Activated naive CD8-positive, alpha-beta T cell treated with anti-CD3 and anti-CD28 coated beads, Interleukin-2, amount 10 ng/mL, durations not matched to agents 7 days and 5 days (primary cell): ENCODE data around the gene TPM2. TPM values are rescaled to one million over a fixed set of nuclear protein-coding genes. Genes with fewer than 3 reads are reported as not detected.
"Not testable (repeated sequence)": the region's sequence is repeated elsewhere in the genome, so short reads cannot be mapped to it uniquely, and the experiment has no call there.

Source experiments
- ATAC-seq: fragments of 150-1000 bp; cut with Tn5 transposase; one replicate; pipeline ENCODE4 v1.10.0; 2021; ENCODE audit warnings: low read depth, moderate library complexity
- POLR2A ChIA-PET: fragments of 350-600 bp; sonication (Branson Sonifier 250); formaldehyde crosslinking; loops from one replicate; lab custom pipeline; 2021; ENCODE audit warnings: antibody characterized with exemption; lab: Charles Lee
- DNase-seq: peaks from one replicate; pipeline ENCODE4 v3.0.0; 2021
- H3K27ac Mint-ChIP-seq: one replicate; pipeline ENCODE4 v1.8.0; 2022; ENCODE audit warnings: mild to moderate bottlenecking, mixed read lengths
- H3K27me3 Mint-ChIP-seq: one replicate; pipeline ENCODE4 v1.8.0; 2022; ENCODE audit warnings: mild to moderate bottlenecking, moderate library complexity, mixed read lengths
- H3K36me3 Mint-ChIP-seq: one replicate; pipeline ENCODE4 v1.8.0; 2021; ENCODE audit warnings: mild to moderate bottlenecking, mixed read lengths
- H3K4me1 Mint-ChIP-seq: one replicate; pipeline ENCODE4 v1.8.0; 2021; ENCODE audit warnings: mixed read lengths
- H3K4me3 Mint-ChIP-seq: one replicate; pipeline ENCODE4 v1.8.0; 2022; ENCODE audit warnings: mild to moderate bottlenecking, moderate library complexity, mixed read lengths
- H3K9me3 Mint-ChIP-seq: one replicate; pipeline ENCODE4 v1.8.0; 2021; ENCODE audit warnings: mixed read lengths
- total RNA-seq, 2 experiments: library from RNA; stranded (reverse); gene quantifications; one replicate each; pipeline ENCODE4 v1.2.3, GENCODE V29; 2021

The TPM2 gene
- total RNA-seq, 2 experiments from 2014 or later, result 35.7 to 36.9 TPM

- peaks cover 33% of the 10 kb centered on the region for H3K4me1 Mint-ChIP-seq
- POLR2A ChIA-PET, result interaction anchor here (0.9 to 9.1 kb wide), 9 partner anchors 10 to 164 kb away, joined by 3 to 214 read pairs (median 12); partner anchors contain the start of genes ARHGEF39, CCDC107, CD72 and CREB3
- DNase-seq, result peak; percentile 66
- peak within 1 kb of the TSS; percentile 90 for H3K27ac Mint-ChIP-seq
- no peaks in the 10 kb centered on the region for H3K9me3 Mint-ChIP-seq
- peaks cover 15% of the 10 kb centered on the region for H3K36me3 Mint-ChIP-seq
- no peak for ATAC-seq
- H3K4me3 Mint-ChIP-seq, result peak within 1 kb of the TSS; percentile 87
- H3K27me3 Mint-ChIP-seq, result no peaks in the 10 kb centered on the region
Observed at GRCh38 chr9:35650341-35651158, 39.2 kb downstream of the TPM2 start, which contains the start of gene SIT1. Gene SIT1, minus strand, starts transcription at chr9:35650931. Its CDS starts 78 bp downstream, at chr9:35650853.

DNA sequence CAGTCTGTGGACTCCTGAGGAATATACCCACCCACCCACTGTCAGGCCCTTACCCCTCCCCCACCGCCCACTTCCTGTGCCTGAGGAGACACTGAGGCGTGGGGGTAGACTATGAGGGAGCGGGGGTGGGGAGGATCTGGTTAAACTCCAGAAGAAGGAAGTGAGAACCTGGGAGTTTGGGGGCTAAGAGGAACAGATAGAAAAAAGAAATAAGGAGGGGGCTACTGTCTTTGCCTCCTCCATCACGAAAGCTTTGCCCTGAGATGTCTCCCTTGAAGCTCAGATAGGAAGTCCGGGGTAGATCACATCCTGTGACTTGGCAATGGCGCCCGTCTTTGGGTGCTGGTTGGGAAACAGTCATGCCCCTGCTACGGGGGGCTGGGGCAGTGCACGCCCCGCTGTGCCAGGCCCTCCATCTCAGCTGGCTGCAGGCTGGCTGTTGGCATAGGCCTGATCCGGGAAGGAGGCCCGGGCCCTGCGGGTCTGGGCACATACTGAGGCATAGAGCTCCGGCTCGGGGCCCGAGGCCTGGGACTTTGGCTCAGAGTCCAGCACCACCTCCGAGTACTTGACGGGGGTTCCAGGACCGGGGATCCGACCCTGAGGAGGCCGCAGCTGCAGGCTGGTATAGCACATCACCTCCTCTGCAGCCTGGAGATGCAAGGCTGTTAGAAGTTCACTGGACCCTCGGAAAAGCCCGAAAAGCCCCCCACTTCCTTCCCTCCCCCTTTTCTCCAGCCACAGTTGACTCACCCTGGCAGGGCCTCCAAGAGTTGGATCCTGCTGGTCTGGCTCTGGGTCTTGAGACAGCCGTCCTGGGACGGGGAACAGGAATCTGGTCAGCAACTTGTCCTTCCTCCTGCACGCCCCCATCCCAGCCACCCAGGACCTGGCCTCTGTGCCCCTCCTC lies 40.0 kb downstream of the TPM2 start:
- ATAC-seq, result no peak

GRCh38 chr9:35646533-35647265 lies 43.0 kb downstream of the TPM2 start:
- peaks cover 42% of the 10 kb centered on the region for H3K4me1 Mint-ChIP-seq
- POLR2A ChIA-PET, result interaction anchor here (0.7 to 9.1 kb wide), 24 partner anchors 7 to 567 kb away, joined by 3 to 214 read pairs (median 6); partner anchors contain the start of genes ARHGEF39, CCDC107, CD72 and CREB3
- H3K9me3 Mint-ChIP-seq, result no peaks in the 10 kb centered on the region
- DNase-seq (peak; percentile 98), ATAC-seq (peak; percentile 83)
- H3K36me3 Mint-ChIP-seq, result peaks cover 28% of the 10 kb centered on the region
- peak overlapping the region; percentile 90 for H3K27ac Mint-ChIP-seq
- H3K4me3 Mint-ChIP-seq, result peak overlapping the region; percentile 87
- no peaks in the 10 kb centered on the region for H3K27me3 Mint-ChIP-seq

More for the DNA sequence above, 40.0 kb downstream of the TPM2 start:
- Mint-ChIP-seq H3K27ac (peak overlapping the region; percentile 90), H3K4me1 (peaks cover 37% of the 10 kb centered on the region), H3K36me3 (peaks cover 15% of the 10 kb centered on the region), H3K9me3 (no peaks in the 10 kb centered on the region), H3K4me3 (peak overlapping the region; percentile 87), H3K27me3 (no peaks in the 10 kb centered on the region)
- POLR2A ChIA-PET, result interaction anchor here (0.6 to 9.1 kb wide), 13 partner anchors 10 to 478 kb away, joined by 3 to 214 read pairs (median 6); partner anchors contain the start of genes ARHGEF39, CCDC107, CD72 and CREB3
- DNase-seq, result peak; percentile 67

- Mint-ChIP-seq H3K27ac (peak overlapping the region; percentile 90), H3K27me3 (no peaks in the 10 kb centered on the region)
Observed at GRCh38 chr9:35646153-35646532, 43.6 kb downstream of the TPM2 start.

DNA sequence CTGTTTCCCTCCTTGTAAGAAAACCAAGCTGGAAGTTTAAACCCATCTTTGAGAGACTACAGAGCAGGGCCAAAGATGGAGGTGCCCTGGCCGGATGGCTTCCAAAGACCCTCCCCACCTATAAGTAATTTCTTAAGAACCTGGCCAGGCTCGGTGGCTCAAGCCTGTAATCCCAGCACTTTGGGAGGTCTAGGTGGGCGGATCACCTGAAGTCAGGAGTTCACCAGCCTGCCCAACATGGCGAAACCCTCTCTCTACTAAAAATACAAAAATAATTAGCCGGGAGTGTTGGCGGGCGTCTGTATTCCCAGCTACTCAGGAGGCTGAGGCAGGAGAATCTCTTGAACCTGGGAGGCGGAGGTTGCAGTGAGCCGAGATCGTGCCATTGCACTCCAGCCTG lies 44.0 kb downstream of the TPM2 start:
- Mint-ChIP-seq H3K36me3 (peaks cover 37% of the 10 kb centered on the region), H3K4me3 (peak overlapping the region; percentile 87), H3K27ac (peak overlapping the region; percentile 90), H3K4me1 (peaks cover 44% of the 10 kb centered on the region)
- ATAC-seq, DNase-seq, H3K27me3 Mint-ChIP-seq, H3K9me3 Mint-ChIP-seq: not testable (repeated sequence)
- POLR2A ChIA-PET, result interaction anchor here (0.7 to 9.1 kb wide), 12 partner anchors 15 to 168 kb away, joined by 3 to 214 read pairs (median 8); partner anchors contain the start of genes ARHGEF39, CCDC107, CD72 and CREB3

More at GRCh38 chr9:35646153-35646532, 43.6 kb downstream of the TPM2 start:
- ATAC-seq (no peak), DNase-seq (no peak)
- Mint-ChIP-seq H3K36me3 (peaks cover 33% of the 10 kb centered on the region), H3K4me3 (peak overlapping the region; percentile 87), H3K9me3 (no peaks in the 10 kb centered on the region), H3K4me1 (peaks cover 43% of the 10 kb centered on the region)
- POLR2A ChIA-PET, result interaction anchor here (0.7 to 9.1 kb wide), 13 partner anchors 10 to 567 kb away, joined by 3 to 214 read pairs (median 6); partner anchors contain the start of genes ARHGEF39, CCDC107, CD72 and CREB3

- H3K4me3 Mint-ChIP-seq, result no peak overlapping the region
- POLR2A ChIA-PET, result interaction anchor here (9.1 kb wide), 1 partner anchor 23 kb away, joined by 166 read pairs; the partner anchor contains the start of gene CD72
- peaks cover 2% of the 10 kb centered on the region for H3K9me3 Mint-ChIP-seq
- H3K27me3 Mint-ChIP-seq, result no peaks in the 10 kb centered on the region
- ATAC-seq (no peak), DNase-seq (no peak)
- H3K4me1 Mint-ChIP-seq, result peaks cover 49% of the 10 kb centered on the region
- H3K27ac Mint-ChIP-seq, result no peak overlapping the region
- peaks cover 35% of the 10 kb centered on the region for H3K36me3 Mint-ChIP-seq
Observed at GRCh38 chr9:35643046-35643445, 46.7 kb downstream of the TPM2 start.

- Mint-ChIP-seq H3K27ac (peak overlapping the region; percentile 74), H3K36me3 (peaks cover 40% of the 10 kb centered on the region), H3K4me3 (peak overlapping the region; percentile 28), H3K4me1 (peaks cover 50% of the 10 kb centered on the region)
- ATAC-seq, H3K9me3 Mint-ChIP-seq, DNase-seq, H3K27me3 Mint-ChIP-seq: not testable (repeated sequence)
- POLR2A ChIA-PET, result interaction anchor here (3.1 kb wide), 1 partner anchor 21 kb away, joined by 22 read pairs; no protein-coding TSS in a partner anchor
Observed at GRCh38 chr9:35641478-35641877, 48.2 kb downstream of the TPM2 start.

DNA sequence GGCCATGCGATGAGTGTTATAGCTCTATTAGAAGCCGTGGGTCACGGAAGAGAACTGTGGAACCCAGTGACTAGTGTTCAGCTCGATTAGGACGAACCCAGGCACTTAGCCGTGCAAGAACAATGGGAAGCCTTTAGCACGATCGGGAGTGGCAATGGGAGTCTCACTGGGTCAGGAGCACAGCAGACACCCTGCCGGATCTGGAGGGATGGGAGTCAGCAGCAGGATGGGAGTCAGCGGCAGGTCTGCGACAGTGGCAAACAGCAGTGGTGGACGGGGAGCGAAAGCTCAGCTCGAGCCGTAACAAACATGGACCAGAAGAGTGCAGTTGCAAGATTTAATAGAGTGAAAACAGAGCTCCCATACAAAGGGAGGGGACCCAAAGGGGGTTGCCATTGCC lies 49.3 kb downstream of the TPM2 start:
- peak overlapping the region; percentile 62 for H3K27ac Mint-ChIP-seq
- not testable (repeated sequence) for H3K27me3 Mint-ChIP-seq

GRCh38 chr9:35639631-35640030 lies 50.1 kb downstream of the TPM2 start:
- peak overlapping the region; percentile 87 for H3K27ac Mint-ChIP-seq
- peaks cover 2% of the 10 kb centered on the region for H3K9me3 Mint-ChIP-seq
- H3K4me3 Mint-ChIP-seq, result peak overlapping the region; percentile 56
- H3K36me3 Mint-ChIP-seq, result peaks cover 40% of the 10 kb centered on the region
- H3K4me1 Mint-ChIP-seq, result peaks cover 55% of the 10 kb centered on the region
- H3K27me3 Mint-ChIP-seq, result no peaks in the 10 kb centered on the region
- ATAC-seq (peak; percentile 31), DNase-seq (no peak)
- POLR2A ChIA-PET, result interaction anchor here (0.7 to 3.1 kb wide), 8 partner anchors 7 to 1002 kb away, joined by 3 to 22 read pairs (median 4); partner anchors contain the start of gene SIGMAR1

More for the DNA sequence above, 49.3 kb downstream of the TPM2 start:
- POLR2A ChIA-PET, result interaction anchor here (1.3 to 3.1 kb wide), 3 partner anchors 20 to 29 kb away, joined by 4 to 22 read pairs (median 5); no protein-coding TSS in a partner anchor
- Mint-ChIP-seq H3K4me1 (peaks cover 58% of the 10 kb centered on the region), H3K36me3 (peaks cover 41% of the 10 kb centered on the region)
- not testable (repeated sequence) for ATAC-seq, H3K9me3 Mint-ChIP-seq, H3K4me3 Mint-ChIP-seq, DNase-seq

GRCh38 chr9:35639225-35639624 lies 50.5 kb downstream of the TPM2 start:
- not testable (repeated sequence) for H3K9me3 Mint-ChIP-seq, H3K27me3 Mint-ChIP-seq, DNase-seq
- Mint-ChIP-seq H3K4me3 (peak overlapping the region; percentile 56), H3K27ac (peak overlapping the region; percentile 87), H3K36me3 (peaks cover 36% of the 10 kb centered on the region), H3K4me1 (peaks cover 51% of the 10 kb centered on the region)
- POLR2A ChIA-PET, result interaction anchor here (0.7 to 3.1 kb wide), 7 partner anchors 8 to 1002 kb away, joined by 3 to 22 read pairs (median 3); partner anchors contain the start of gene SIGMAR1
- peak; percentile 63 for ATAC-seq

GRCh38 chr9:35638751-35639150 lies 51.0 kb downstream of the TPM2 start:
- not testable (repeated sequence) for H3K27me3 Mint-ChIP-seq, H3K9me3 Mint-ChIP-seq, DNase-seq
- Mint-ChIP-seq H3K4me3 (peak overlapping the region; percentile 56), H3K27ac (peak overlapping the region; percentile 87), H3K36me3 (peaks cover 35% of the 10 kb centered on the region), H3K4me1 (peaks cover 51% of the 10 kb centered on the region)
- POLR2A ChIA-PET, result interaction anchor here (0.6 to 3.1 kb wide), 9 partner anchors 8 to 1001 kb away, joined by 3 to 22 read pairs (median 4); partner anchors contain the start of genes SIGMAR1 and SIT1
- peak; percentile 81 for ATAC-seq
